Measurements from ENCODE around the gene HMGN4. TPM values are rescaled to one million over a fixed set of nuclear protein-coding genes. Genes with fewer than 3 reads are reported as not detected.

The HMGN4 gene
- polyA plus RNA-seq, 3 donors = 28.1 to 116 (median 91.3) TPM

GRCh38 chr6:26552640-26553188, 14.5 kb downstream of the HMGN4 start:
- H4K20me1 ChIP-seq (ENCODE audit: insufficient read depth, low read length) = no peaks in the 10 kb centered on the region
- H3K27ac Mint-ChIP-seq = no peak overlapping the region
- H3K79me2 ChIP-seq (ENCODE audit: insufficient read depth, low read length) = no peaks in the 10 kb centered on the region
- H3K4me2 ChIP-seq (replicated peaks; ENCODE audit: extremely low read depth, low read length, poor library complexity, severe bottlenecking) = peak overlapping the region; percentile 74
- DNase-seq = no peak
- H3K36me3 ChIP-seq (replicated peaks in 1 of 2; ENCODE audit: control insufficient read depth in 1 of 2, insufficient read depth in 2 of 2, low read length in 2 of 2) = no peaks in the 10 kb centered on the region
- H3K27ac ChIP-seq (ENCODE audit: low read depth in 1 of 2, low read length in 2 of 2) = no peak overlapping the region
- H3K9me3 ChIP-seq (replicated peaks in 1 of 2; ENCODE audit: control insufficient read depth in 1 of 2, insufficient read depth in 1 of 2, low read length in 2 of 2) = no peaks in the 10 kb centered on the region
- peaks cover 2 to 8% (median 3%) of the 10 kb centered on the region in 3 donors for H3K27me3 Mint-ChIP-seq (ENCODE audit: low read depth in 3 of 3)
- peak overlapping the region; percentile 39 for H2AFZ ChIP-seq (ENCODE audit: insufficient read depth, low read depth, low read length, poor library complexity, severe bottlenecking)
- WGBS (ENCODE audit: insufficient coverage) = 31% methylated on average over 7 of the region's 11 CpGs
- peaks cover 13% of the 10 kb centered on the region for H3K4me1 Mint-ChIP-seq
- peaks cover 0 to 2% (median 0%) of the 10 kb centered on the region in 7 donors for H3K9me3 Mint-ChIP-seq
- H3K27me3 ChIP-seq (ENCODE audit: control insufficient read depth in 2 of 2, insufficient read depth in 2 of 2, low read length in 2 of 2) = no peaks in the 10 kb centered on the region
- intact Hi-C loops (cut with micrococcal nuclease) = loop anchor here in 1 of 2 donors (2.0 to 10.0 kb wide), 3 partner anchors 14 to 1202 kb away; partner anchors contain the start of gene HMGN4
- H3K4me1 ChIP-seq (ENCODE audit: control insufficient read depth in 1 of 2, insufficient read depth in 2 of 2, low read length in 2 of 2) = peaks cover 39 to 40% of the 10 kb centered on the region in 2 donors
- no peak for TF ChIP-seq CTCF (IDR thresholded peaks at IDR 0.05)
- H3K4me3 Mint-ChIP-seq = no peak overlapping the region
- no peaks in the 10 kb centered on the region for H3K36me3 Mint-ChIP-seq
- no peak overlapping the region for H3K9ac ChIP-seq (ENCODE audit: insufficient read depth, low read length, poor library complexity, severe bottlenecking)
- H3K4me3 ChIP-seq (replicated peaks in 1 of 3; ENCODE audit: low read depth in 2 of 3, low read length in 3 of 3) = peak overlapping the region; percentile 2 to 81 (median 78)

GRCh38 chr6:26553264-26553634, 15.1 kb downstream of the HMGN4 start:
- 0% methylated on average over 5 of the region's 13 CpGs for WGBS (ENCODE audit: insufficient coverage)
- intact Hi-C loops (cut with micrococcal nuclease) = loop anchor here in 1 of 2 donors (2.0 to 10.0 kb wide), 3 partner anchors 14 to 1202 kb away; partner anchors contain the start of gene HMGN4
- no peak for TF ChIP-seq CTCF (IDR thresholded peaks at IDR 0.05)
- Histone ChIP-seq H3K9ac (ENCODE audit: insufficient read depth, low read length, poor library complexity, severe bottlenecking) (no peak overlapping the region), H3K4me1 (ENCODE audit: control insufficient read depth in 1 of 2, insufficient read depth in 2 of 2, low read length in 2 of 2) (peaks cover 39 to 40% of the 10 kb centered on the region in 2 donors), H3K79me2 (ENCODE audit: insufficient read depth, low read length) (no peaks in the 10 kb centered on the region), H3K27ac (ENCODE audit: low read depth in 1 of 2, low read length in 2 of 2) (peak overlapping the region in 1 of 2 donors; percentile 21), H3K9me3 (replicated peaks in 1 of 2; ENCODE audit: control insufficient read depth in 1 of 2, insufficient read depth in 1 of 2, low read length in 2 of 2) (no peaks in the 10 kb centered on the region), H3K4me2 (replicated peaks; ENCODE audit: extremely low read depth, low read length, poor library complexity, severe bottlenecking) (peak overlapping the region; percentile 74), H4K20me1 (ENCODE audit: insufficient read depth, low read length) (no peaks in the 10 kb centered on the region), H2AFZ (ENCODE audit: insufficient read depth, low read depth, low read length, poor library complexity, severe bottlenecking) (peak overlapping the region; percentile 39), H3K27me3 (ENCODE audit: control insufficient read depth in 2 of 2, insufficient read depth in 2 of 2, low read length in 2 of 2) (no peaks in the 10 kb centered on the region), H3K36me3 (replicated peaks in 1 of 2; ENCODE audit: control insufficient read depth in 1 of 2, insufficient read depth in 2 of 2, low read length in 2 of 2) (no peaks in the 10 kb centered on the region), H3K4me3 (replicated peaks in 1 of 3; ENCODE audit: low read depth in 2 of 3, low read length in 3 of 3) (peak overlapping the region; percentile 41 to 81 (median 78))
- Mint-ChIP-seq H3K4me1 (peaks cover 13% of the 10 kb centered on the region), H3K27me3 (ENCODE audit: low read depth in 3 of 3) (peaks cover 2 to 8% (median 3%) of the 10 kb centered on the region in 3 donors), H3K36me3 (no peaks in the 10 kb centered on the region), H3K9me3 (peaks cover 0 to 2% (median 0%) of the 10 kb centered on the region in 7 donors), H3K4me3 (no peak overlapping the region), H3K27ac (no peak overlapping the region)
- peak; percentile 59 to 74 (median 64) for DNase-seq

All from CD14-positive monocyte (primary cell).